Activated CD8-positive, alpha-beta T cell treated with anti-CD3 and anti-CD28 coated beads, Interleukin-2, amount 10 ng/mL, durations not matched to agents 7 days and 5 days (primary cell): Measurements from ENCODE around the gene TSG101. TPM values are rescaled to one million over a fixed set of nuclear protein-coding genes. Genes with fewer than 3 reads are reported as not detected.

Experiments
- ATAC-seq: fragments of 150-1000 bp; cut with Tn5 transposase; one replicate; pipeline ENCODE4 v1.10.0; 2021; ENCODE audit warnings: moderate library complexity
- CTCF ChIA-PET: fragments of 350-600 bp; sonication (Branson Sonifier 250); formaldehyde crosslinking; loops from one replicate; lab custom pipeline; 2021; ENCODE audit warnings: antibody characterized with exemption; lab: Charles Lee
- POLR2A ChIA-PET: fragments of 350-600 bp; sonication (Branson Sonifier 250); formaldehyde crosslinking; loops from one replicate; lab custom pipeline; 2021; ENCODE audit warnings: antibody characterized with exemption; lab: Charles Lee
- DNase-seq: peaks from one replicate; pipeline ENCODE4 v3.0.0-alpha.2; 2020
- H3K27ac Mint-ChIP-seq: one replicate; pipeline ENCODE4 v1.8.0; 2021; ENCODE audit warnings: mild to moderate bottlenecking, mixed read lengths
- H3K27me3 Mint-ChIP-seq: one replicate; pipeline ENCODE4 v1.8.0; 2021; ENCODE audit warnings: low read depth, mixed read lengths
- H3K36me3 Mint-ChIP-seq: one replicate; pipeline ENCODE4 v1.8.0; 2021; ENCODE audit warnings: low read depth, mixed read lengths
- H3K4me1 Mint-ChIP-seq: one replicate; pipeline ENCODE4 v1.8.0; 2021; ENCODE audit warnings: low read depth, mixed read lengths
- H3K4me3 Mint-ChIP-seq: one replicate; pipeline ENCODE4 v1.8.0; 2021; ENCODE audit warnings: mild to moderate bottlenecking, mixed read lengths
- H3K9me3 Mint-ChIP-seq: one replicate; pipeline ENCODE4 v1.8.0; 2022; ENCODE audit warnings: mixed read lengths; ENCODE audit not compliant: insufficient read depth
- total RNA-seq, 2 experiments: library from RNA; stranded (reverse); gene quantifications; one replicate each; pipeline ENCODE4 v1.2.3, GENCODE V29; 2021

Gene TSG101
- total RNA-seq, 2 experiments from 2014 or later, result 33.5 to 48.7 TPM

DNA sequence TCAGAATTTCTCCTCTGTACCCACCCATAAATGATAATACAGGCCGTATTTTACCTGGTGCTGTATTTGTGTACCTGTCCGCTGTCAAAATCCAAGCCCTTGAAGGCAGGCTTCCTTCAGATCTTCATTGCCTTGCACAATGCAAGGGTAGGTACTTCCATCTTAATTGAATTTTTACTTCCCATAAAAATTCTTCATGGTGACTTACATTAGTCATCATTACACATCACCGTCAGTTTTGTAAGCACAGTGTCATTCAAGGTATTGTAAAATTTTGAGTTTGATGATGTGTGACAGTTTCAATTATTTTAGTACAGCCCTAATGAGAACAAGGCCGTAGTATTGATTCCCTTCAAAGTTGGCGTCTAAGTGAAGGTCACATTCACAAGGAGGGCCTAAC lies 770 bp upstream of the TSG101 start:
- no peak for ATAC-seq
- Mint-ChIP-seq H3K9me3 (no peaks in the 10 kb centered on the region), H3K27me3 (no peaks in the 10 kb centered on the region), H3K36me3 (peaks cover 23% of the 10 kb centered on the region), H3K4me1 (peaks cover 29% of the 10 kb centered on the region), H3K27ac (peak overlapping the region; percentile 99), H3K4me3 (peak overlapping the region; percentile 99)
- ChIA-PET CTCF (interaction anchor here (0.7 to 3.6 kb wide), 9 partner anchors 13 to 283 kb away, joined by 3 to 20 read pairs (median 4); no protein-coding TSS in a partner anchor), POLR2A (interaction anchor here (0.9 to 2.4 kb wide), 11 partner anchors 16 to 425 kb away, joined by 3 to 29 read pairs (median 6); partner anchors contain the start of genes GTF2H1, HPS5, LDHA and SPTY2D1)
- DNase-seq, result no peak

DNA sequence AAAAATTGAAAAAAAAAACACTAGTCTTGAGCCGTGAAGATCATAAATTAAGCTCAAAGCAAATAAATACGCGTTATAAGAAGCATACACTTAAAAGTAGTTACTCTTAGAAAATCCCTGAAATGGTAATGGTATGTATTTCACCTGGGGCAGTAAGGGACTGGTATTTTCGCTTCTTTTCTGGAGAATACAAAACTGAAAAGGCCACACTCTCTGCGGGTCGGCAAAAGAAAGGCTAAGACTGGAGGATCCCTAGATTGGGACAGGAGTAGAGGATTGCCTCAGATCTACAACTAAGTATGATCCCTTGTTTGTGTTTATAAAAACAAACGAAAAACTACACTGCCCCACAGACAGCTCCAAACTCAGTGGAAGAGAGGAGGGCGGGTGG lies 617 bp downstream of the TSG101 start:
- Mint-ChIP-seq H3K4me3 (peak overlapping the region; percentile 99), H3K4me1 (peaks cover 33% of the 10 kb centered on the region), H3K36me3 (peaks cover 28% of the 10 kb centered on the region), H3K9me3 (no peaks in the 10 kb centered on the region), H3K27me3 (no peaks in the 10 kb centered on the region), H3K27ac (peak overlapping the region; percentile 99)
- DNase-seq, result no peak
- POLR2A ChIA-PET, result interaction anchor here (0.6 to 2.4 kb wide), 19 partner anchors 9 to 1875 kb away, joined by 3 to 29 read pairs (median 4); partner anchors contain the start of genes GTF2H1, HPS5, LDHA and NUCB2
- ATAC-seq, result no peak
- CTCF ChIA-PET, result interaction anchor here (0.8 to 3.6 kb wide), 10 partner anchors 14 to 420 kb away, joined by 3 to 20 read pairs (median 4); partner anchors contain the start of gene TMEM86A

DNA sequence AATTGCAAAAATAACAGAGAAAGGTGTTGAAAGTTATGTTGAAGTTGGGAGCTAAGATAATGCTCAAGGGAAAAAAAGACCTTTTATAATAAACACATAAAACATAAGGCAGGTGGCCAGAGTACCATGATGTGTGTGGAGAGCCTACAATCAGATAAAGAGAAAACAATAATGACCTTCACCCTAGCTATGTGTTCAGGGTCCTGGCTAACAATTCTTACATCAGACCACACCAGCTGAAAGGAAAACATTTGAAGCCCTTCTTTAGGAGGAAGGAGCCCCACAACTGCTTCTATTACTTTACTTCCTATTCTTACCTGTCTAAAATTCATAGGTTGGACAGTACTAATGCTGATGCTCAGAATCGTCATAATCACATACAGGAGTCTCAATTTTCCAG lies 2.5 kb downstream of the TSG101 start:
- ChIA-PET CTCF (interaction anchor here (0.8 to 2.8 kb wide), 4 partner anchors 9 to 280 kb away, joined by 3 to 8 read pairs (median 3); no protein-coding TSS in a partner anchor), POLR2A (interaction anchor here (0.7 kb wide), 1 partner anchor 487 kb away, joined by 3 read pairs; no protein-coding TSS in a partner anchor)
- H3K4me3 Mint-ChIP-seq, result no peak overlapping the region
- no peaks in the 10 kb centered on the region for H3K9me3 Mint-ChIP-seq
- no peak for DNase-seq
- H3K4me1 Mint-ChIP-seq, result peaks cover 30% of the 10 kb centered on the region
- ATAC-seq, result no peak
- no peak overlapping the region for H3K27ac Mint-ChIP-seq
- no peaks in the 10 kb centered on the region for H3K27me3 Mint-ChIP-seq
- H3K36me3 Mint-ChIP-seq, result peaks cover 27% of the 10 kb centered on the region

DNA sequence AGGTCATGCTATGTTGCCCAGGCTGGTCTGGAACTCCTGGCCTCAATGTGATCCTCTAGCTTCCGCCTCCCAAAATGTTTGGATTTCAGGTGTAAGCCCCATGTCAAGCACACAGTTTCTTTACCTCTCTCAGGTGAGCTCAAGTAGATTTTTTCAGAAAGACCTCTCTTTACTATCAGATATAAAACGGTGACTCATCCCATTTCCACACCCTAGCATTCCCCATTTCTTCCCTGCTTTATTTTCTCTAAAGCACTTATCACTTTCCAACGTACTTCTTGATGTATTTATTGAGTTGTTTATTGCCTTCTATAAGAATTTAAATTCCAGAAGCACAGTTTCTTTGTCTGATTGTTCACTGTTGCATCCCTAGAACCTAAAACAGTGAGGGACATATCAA lies 3.7 kb downstream of the TSG101 start:
- Mint-ChIP-seq H3K9me3 (no peaks in the 10 kb centered on the region), H3K4me3 (no peak overlapping the region), H3K36me3 (peaks cover 32% of the 10 kb centered on the region), H3K27me3 (no peaks in the 10 kb centered on the region), H3K4me1 (peaks cover 26% of the 10 kb centered on the region), H3K27ac (no peak overlapping the region)
- POLR2A ChIA-PET, result interaction anchor here (1.0 kb wide), 1 partner anchor 192 kb away, joined by 3 read pairs; no protein-coding TSS in a partner anchor
- no peak for DNase-seq
- CTCF ChIA-PET, result interaction anchor here (0.6 to 2.8 kb wide), 5 partner anchors 15 to 335 kb away, joined by 3 to 8 read pairs (median 3); partner anchors contain the start of gene LDHA
- no peak for ATAC-seq

DNA sequence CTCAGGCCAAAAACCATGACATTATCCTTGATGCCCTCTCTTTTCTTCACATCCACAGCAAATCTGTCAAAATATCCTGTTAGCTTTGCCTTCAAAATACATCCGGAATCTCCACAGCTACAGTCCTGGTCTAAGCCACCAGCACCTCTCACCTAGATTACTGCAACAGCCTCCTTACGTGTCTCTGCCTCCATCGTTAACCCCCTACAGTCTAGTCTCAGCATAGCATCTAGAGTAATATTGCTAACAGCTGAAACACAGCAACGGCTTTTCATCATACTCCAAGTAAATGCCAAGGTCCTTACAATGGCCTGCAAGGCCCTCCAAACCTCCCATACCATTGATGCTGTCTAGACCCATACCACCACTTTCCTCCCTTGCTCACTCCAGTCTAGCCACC lies 4.4 kb downstream of the TSG101 start:
- Mint-ChIP-seq H3K4me1 (peaks cover 21% of the 10 kb centered on the region), H3K4me3 (no peak overlapping the region), H3K36me3 (peaks cover 29% of the 10 kb centered on the region), H3K9me3 (no peaks in the 10 kb centered on the region), H3K27ac (no peak overlapping the region), H3K27me3 (no peaks in the 10 kb centered on the region)
- CTCF ChIA-PET, result interaction anchor here (0.6 to 2.8 kb wide), 5 partner anchors 14 to 334 kb away, joined by 3 to 8 read pairs (median 3); partner anchors contain the start of gene LDHA
- POLR2A ChIA-PET, result interaction anchor here (1.0 kb wide), 1 partner anchor 192 kb away, joined by 3 read pairs; no protein-coding TSS in a partner anchor
- no peak for ATAC-seq
- DNase-seq, result no peak

DNA sequence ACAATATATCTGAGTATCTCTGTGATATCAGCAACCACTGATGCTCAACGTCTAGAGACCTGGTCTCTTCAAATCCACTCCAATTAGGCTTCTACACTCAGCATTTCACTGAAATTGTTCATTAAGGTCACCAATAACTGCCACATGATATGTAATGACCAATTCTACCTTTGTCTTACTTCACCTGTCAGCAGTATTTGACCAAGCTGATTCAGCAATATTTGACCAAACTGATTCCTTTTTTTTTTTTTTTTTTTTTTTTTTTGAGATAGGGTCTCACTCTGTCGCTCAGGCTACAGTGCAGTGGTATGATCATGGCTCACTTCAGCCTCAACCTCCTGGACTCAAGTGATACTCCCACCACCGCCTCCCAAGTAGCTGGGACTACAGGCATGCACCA lies 5.6 kb downstream of the TSG101 start:
- DNase-seq (no peak), ATAC-seq (no peak)
- CTCF ChIA-PET, result interaction anchor here (0.8 kb wide), 1 partner anchor 406 kb away, joined by 4 read pairs; no protein-coding TSS in a partner anchor
- Mint-ChIP-seq H3K4me3 (no peak overlapping the region), H3K27ac (no peak overlapping the region), H3K36me3 (peaks cover 24% of the 10 kb centered on the region), H3K27me3 (no peaks in the 10 kb centered on the region), H3K4me1 (peaks cover 17% of the 10 kb centered on the region), H3K9me3 (no peaks in the 10 kb centered on the region)
- POLR2A ChIA-PET, result no interaction called here

DNA sequence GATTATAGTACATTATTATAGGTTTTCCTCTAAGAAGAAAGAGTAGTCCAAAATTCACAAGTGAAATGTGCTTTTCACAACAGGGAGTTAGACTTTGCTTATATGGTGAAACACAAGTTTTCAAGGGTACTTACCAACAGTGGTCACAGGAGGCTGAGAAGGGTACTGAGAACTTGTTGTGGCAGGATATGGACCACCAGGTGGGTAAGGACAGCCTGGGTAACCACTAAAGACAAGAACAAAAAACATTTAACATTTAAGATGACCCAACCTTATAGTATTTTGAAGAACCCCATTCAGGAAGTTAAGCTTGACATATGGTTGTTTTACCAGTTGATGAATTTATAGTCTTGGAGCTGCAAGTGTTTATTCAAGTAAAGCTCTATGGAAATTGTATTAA lies 24.4 kb downstream of the TSG101 start:
- Mint-ChIP-seq H3K4me1 (peaks cover 6% of the 10 kb centered on the region), H3K27ac (no peak overlapping the region), H3K36me3 (peaks cover 46% of the 10 kb centered on the region), H3K27me3 (no peaks in the 10 kb centered on the region), H3K4me3 (no peak overlapping the region), H3K9me3 (no peaks in the 10 kb centered on the region)
- DNase-seq (no peak), ATAC-seq (no peak)
- POLR2A ChIA-PET, result no interaction called here
- CTCF ChIA-PET, result no interaction called here

DNA sequence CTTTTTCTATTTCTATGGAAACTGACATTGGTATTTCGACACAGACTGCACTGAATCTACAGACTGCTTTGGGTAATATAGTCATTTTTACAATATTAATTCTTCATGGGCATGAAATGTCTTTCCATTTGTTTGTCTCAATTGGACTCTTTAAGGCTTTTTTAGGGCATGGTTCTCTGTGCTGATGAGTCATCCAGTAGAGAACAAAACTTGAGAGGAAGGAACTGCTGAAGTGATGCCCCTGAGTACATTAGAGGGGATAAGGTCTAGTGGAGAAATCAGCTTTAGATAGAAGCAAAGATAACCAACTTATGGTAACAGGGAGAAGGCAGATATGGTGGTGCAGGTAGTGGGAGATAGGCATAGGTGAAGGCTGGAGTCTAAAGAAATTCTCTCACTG lies 25.1 kb downstream of the TSG101 start:
- ATAC-seq, result no peak
- DNase-seq, result no peak
- ChIA-PET CTCF (no interaction called here), POLR2A (no interaction called here)
- Mint-ChIP-seq H3K27ac (no peak overlapping the region), H3K4me1 (peaks cover 6% of the 10 kb centered on the region), H3K36me3 (peaks cover 42% of the 10 kb centered on the region), H3K9me3 (no peaks in the 10 kb centered on the region), H3K4me3 (no peak overlapping the region), H3K27me3 (no peaks in the 10 kb centered on the region)

DNA sequence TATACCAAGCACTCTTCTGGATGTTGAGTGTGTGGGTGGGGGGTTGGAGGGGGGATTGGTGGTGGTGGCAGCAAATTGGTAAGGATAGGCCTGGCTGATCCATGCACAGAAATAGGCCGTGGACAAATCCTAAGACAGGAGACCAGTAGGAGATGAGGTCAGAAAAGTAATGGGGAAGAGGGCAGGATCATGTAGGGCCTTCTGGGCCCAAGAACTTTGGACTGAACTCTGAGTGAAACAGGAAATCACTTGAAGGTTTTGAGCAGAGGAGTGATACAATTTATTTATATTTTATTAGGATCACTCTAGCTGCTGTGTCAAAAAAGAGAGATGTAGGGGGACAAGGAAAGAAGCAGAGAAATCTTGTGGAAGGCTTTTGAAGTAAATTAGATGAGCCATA lies 28.7 kb downstream of the TSG101 start:
- DNase-seq, result no peak
- Mint-ChIP-seq H3K36me3 (peaks cover 44% of the 10 kb centered on the region), H3K4me3 (no peak overlapping the region), H3K27ac (no peak overlapping the region), H3K27me3 (no peaks in the 10 kb centered on the region), H3K4me1 (peaks cover 6% of the 10 kb centered on the region), H3K9me3 (no peaks in the 10 kb centered on the region)
- CTCF ChIA-PET, result no interaction called here
- POLR2A ChIA-PET, result no interaction called here
- no peak for ATAC-seq

DNA sequence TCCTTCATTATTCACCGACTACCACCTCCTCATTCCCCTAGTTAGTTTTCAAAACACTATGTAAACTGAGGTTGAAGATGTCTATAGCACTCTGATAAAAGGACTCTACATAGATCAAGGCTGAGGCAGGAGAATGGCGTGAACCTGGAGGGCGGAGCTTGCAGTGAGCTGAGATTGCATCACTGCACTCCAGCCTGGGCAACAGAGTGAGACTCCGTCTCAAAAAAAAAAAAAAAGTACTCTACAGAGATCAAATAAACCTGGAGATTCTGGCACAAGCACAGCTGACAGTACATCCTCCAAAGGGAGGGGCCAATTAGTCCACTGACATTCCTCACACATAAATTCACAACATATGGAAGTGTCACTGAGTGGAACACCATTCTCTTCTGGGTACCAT lies 31.0 kb downstream of the TSG101 start:
- no peaks in the 10 kb centered on the region for H3K4me1 Mint-ChIP-seq
- ChIA-PET CTCF (no interaction called here), POLR2A (no interaction called here)
- no peaks in the 10 kb centered on the region for H3K9me3 Mint-ChIP-seq
- no peak overlapping the region for H3K27ac Mint-ChIP-seq
- H3K27me3 Mint-ChIP-seq, result no peaks in the 10 kb centered on the region
- peaks cover 28% of the 10 kb centered on the region for H3K36me3 Mint-ChIP-seq
- no peak for ATAC-seq
- DNase-seq, result no peak
- H3K4me3 Mint-ChIP-seq, result no peak overlapping the region

DNA sequence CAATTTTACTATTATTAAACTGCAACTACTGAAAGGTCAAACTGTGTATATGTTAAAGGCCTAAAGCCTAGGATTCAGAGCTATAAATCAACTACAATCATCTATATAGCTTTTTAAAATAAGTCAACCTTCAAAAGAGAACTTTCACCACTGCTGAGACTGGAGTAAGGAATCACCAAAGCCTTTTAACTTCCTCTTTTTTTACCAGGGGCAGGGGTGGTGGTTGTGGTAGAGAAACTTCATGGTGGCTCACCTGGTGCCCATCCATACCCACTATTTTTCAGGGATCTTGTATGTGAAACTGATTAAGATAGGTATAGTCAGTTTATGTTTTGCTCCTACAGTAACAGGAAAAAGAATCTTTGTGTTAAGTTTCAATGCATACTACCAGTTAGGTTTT lies 31.5 kb downstream of the TSG101 start:
- Mint-ChIP-seq H3K9me3 (no peaks in the 10 kb centered on the region), H3K36me3 (peaks cover 29% of the 10 kb centered on the region), H3K4me1 (no peaks in the 10 kb centered on the region), H3K27ac (no peak overlapping the region), H3K27me3 (no peaks in the 10 kb centered on the region), H3K4me3 (no peak overlapping the region)
- DNase-seq (no peak), ATAC-seq (no peak)
- ChIA-PET CTCF (interaction anchor here (2.2 kb wide), 1 partner anchor 251 kb away, joined by 6 read pairs; no protein-coding TSS in a partner anchor), POLR2A (no interaction called here)

DNA sequence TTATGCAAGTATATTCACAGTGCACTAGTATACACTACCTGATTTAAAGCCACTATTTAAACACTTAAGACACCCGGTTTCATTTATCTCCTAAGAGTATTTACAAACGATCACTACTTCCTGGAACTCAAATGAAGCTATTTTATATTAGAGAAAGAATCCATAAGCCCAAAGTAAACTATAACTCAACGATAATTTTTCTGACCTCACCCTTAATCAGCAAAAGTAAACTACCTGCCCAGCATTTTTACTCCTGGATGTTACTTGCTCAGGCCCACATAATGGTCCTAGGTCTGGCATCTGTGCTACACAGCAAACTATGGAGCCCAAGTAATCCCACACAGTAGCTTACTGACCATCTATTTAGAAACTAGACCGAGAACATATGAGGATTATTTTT lies 33.4 kb downstream of the TSG101 start:
- no peak for DNase-seq
- H3K27me3 Mint-ChIP-seq, result no peaks in the 10 kb centered on the region
- ATAC-seq, result no peak
- H3K27ac Mint-ChIP-seq, result no peak overlapping the region
- CTCF ChIA-PET, result interaction anchor here (1.3 to 2.2 kb wide), 2 partner anchors 228 to 249 kb away, joined by 3 to 6 read pairs; no protein-coding TSS in a partner anchor
- POLR2A ChIA-PET, result interaction anchor here (0.6 kb wide), 1 partner anchor 219 kb away, joined by 3 read pairs; no protein-coding TSS in a partner anchor
- no peaks in the 10 kb centered on the region for H3K4me1 Mint-ChIP-seq
- no peak overlapping the region for H3K4me3 Mint-ChIP-seq
- peaks cover 28% of the 10 kb centered on the region for H3K36me3 Mint-ChIP-seq
- no peaks in the 10 kb centered on the region for H3K9me3 Mint-ChIP-seq
